WTC11 (cell line): Measurements from ENCODE around the gene WDPCP. TPM values are rescaled to one million over a fixed set of nuclear protein-coding genes. Genes with fewer than 3 reads are reported as not detected.

ENCODE experiments used
- ATAC-seq: fragments of 200-7000 bp; cut with Tn5 transposase; 2 replicates; pipeline ENCODE4 v1.10.0; 2021; ENCODE audit warnings: mild to moderate bottlenecking, moderate library complexity
- CTCF ChIA-PET: fragments of 300-600 bp; sonication (Branson Sonifier 250); formaldehyde crosslinking; loops from one replicate; lab custom pipeline; 2021; ENCODE audit warnings: antibody characterized with exemption; lab: Charles Lee
- POLR2A ChIA-PET: fragments of 350-600 bp; sonication (Branson Sonifier 250); formaldehyde crosslinking; loops from one replicate; lab custom pipeline; 2021; ENCODE audit warnings: antibody characterized with exemption; lab: Charles Lee
- DNase-seq: peaks from one replicate; pipeline ENCODE4 v3.0.0; 2021; ENCODE audit warnings: low spot score
- H3K27ac Mint-ChIP-seq: 2 replicates; pipeline ENCODE4 v1.8.0; 2021; ENCODE audit warnings: mixed read lengths
- H3K27me3 Mint-ChIP-seq: 2 replicates; pipeline ENCODE4 v1.8.0; 2021; ENCODE audit warnings: low read depth, mild to moderate bottlenecking, moderate library complexity, mixed read lengths
- H3K36me3 Mint-ChIP-seq: 2 replicates; pipeline ENCODE4 v1.8.0; 2021; ENCODE audit warnings: mixed read lengths
- H3K4me1 Mint-ChIP-seq: 2 replicates; pipeline ENCODE4 v1.8.0; 2022; ENCODE audit warnings: mixed read lengths
- H3K4me3 Mint-ChIP-seq: 2 replicates; pipeline ENCODE4 v1.8.0; 2021; ENCODE audit warnings: mild to moderate bottlenecking, moderate library complexity, mixed read lengths
- H3K9me3 Mint-ChIP-seq: 2 replicates; pipeline ENCODE4 v1.8.0; 2021; ENCODE audit warnings: mixed read lengths
- ARID4B ChIP-seq: sonication (generic); formaldehyde crosslinking; IDR thresholded peaks from 2 replicates; pipeline ENCODE4 v1.8.0; 2023; ENCODE audit warnings: missing genetic modification reagents, mild to moderate bottlenecking, borderline replicate concordance
- ATF2 ChIP-seq: sonication (generic); formaldehyde crosslinking; IDR thresholded peaks from 2 replicates; pipeline ENCODE4 v1.8.1; 2022; ENCODE audit warnings: low read depth, missing genetic modification reagents, borderline replicate concordance
- ERG ChIP-seq: fragments of 250-450 bp; sonication (Bioruptor Pico); IDR thresholded peaks from 2 replicates; pipeline ENCODE4 v1.8.0; 2021; ENCODE audit warnings: mild to moderate bottlenecking
- ETV6 ChIP-seq: sonication (generic); formaldehyde crosslinking; IDR thresholded peaks from 2 replicates; pipeline ENCODE4 v1.8.1; 2022; ENCODE audit warnings: mild to moderate bottlenecking, missing genetic modification reagents
- FOXK1 ChIP-seq: sonication (generic); formaldehyde crosslinking; IDR thresholded peaks from 2 replicates; pipeline ENCODE4 v1.8.0; 2022; ENCODE audit warnings: mild to moderate bottlenecking, moderate library complexity, missing genetic modification reagents
- GABPB1 ChIP-seq: sonication (generic); formaldehyde crosslinking; IDR thresholded peaks from 2 replicates; pipeline ENCODE4 v1.8.1; 2023; ENCODE audit warnings: mild to moderate bottlenecking, missing genetic modification reagents
- NFYB ChIP-seq: sonication (generic); formaldehyde crosslinking; conservative IDR thresholded peaks from 2 replicates; pipeline ENCODE4 v1.8.0; 2022; ENCODE audit warnings: low read depth, missing genetic modification reagents
- NR3C1 ChIP-seq: sonication (generic); formaldehyde crosslinking; conservative IDR thresholded peaks from 2 replicates; pipeline ENCODE4 v1.8.1; 2023; ENCODE audit warnings: low read depth, mild to moderate bottlenecking, missing genetic modification reagents
- PREB ChIP-seq: sonication (generic); formaldehyde crosslinking; IDR thresholded peaks from 2 replicates; pipeline ENCODE4 v1.8.1; 2022; ENCODE audit warnings: mild to moderate bottlenecking, missing genetic modification reagents, moderate library complexity, borderline replicate concordance
- TEAD4 ChIP-seq: sonication (generic); formaldehyde crosslinking; IDR thresholded peaks from 2 replicates; pipeline ENCODE4 v1.8.0; 2022; ENCODE audit warnings: mild to moderate bottlenecking, missing genetic modification reagents
- TP53 ChIP-seq: sonication (generic); formaldehyde crosslinking; IDR thresholded peaks from 2 replicates; pipeline ENCODE4 v1.8.1; 2023; ENCODE audit warnings: mild to moderate bottlenecking, missing genetic modification reagents
- ZBTB43 ChIP-seq: sonication (generic); formaldehyde crosslinking; IDR thresholded peaks from 2 replicates; pipeline ENCODE4 v1.8.1; 2023; ENCODE audit warnings: mild to moderate bottlenecking, missing genetic modification reagents
- ZNF317 ChIP-seq: sonication (generic); formaldehyde crosslinking; IDR thresholded peaks from 2 replicates; pipeline ENCODE4 v1.8.1; 2023; ENCODE audit warnings: low read depth, mild to moderate bottlenecking, moderate library complexity, missing genetic modification reagents, borderline replicate concordance
- ZNF423 ChIP-seq: fragments of 250-450 bp; sonication (Bioruptor Pico); IDR thresholded peaks from 2 replicates; pipeline ENCODE4 v2.1.2; 2022; ENCODE audit warnings: mild to moderate bottlenecking, moderate library complexity
- ZNF532 ChIP-seq: fragments of 250-450 bp; sonication (Bioruptor Pico); IDR thresholded peaks from 2 replicates; pipeline ENCODE4 v1.9.0; 2021; ENCODE audit warnings: mild to moderate bottlenecking, borderline replicate concordance
- total RNA-seq: library from RNA; stranded (reverse); gene quantifications from 3 replicates; pipeline ENCODE4 v1.2.3, GENCODE V29; 2021

Gene WDPCP
- total RNA-seq, 1 experiment from 2014 or later: 10.9 TPM

GRCh38 chr2:63124218-63124617 lies 464.1 kb downstream of the WDPCP start (continued):
- TF ChIP-seq PREB (CRISPR knock-in tag): no peak

- ChIA-PET POLR2A (no interaction called here), CTCF (no interaction called here)
- DNase-seq (no peak), ATAC-seq (no peak)
- H3K27ac Mint-ChIP-seq: no peak overlapping the region
- H3K27me3 Mint-ChIP-seq: no peaks in the 10 kb centered on the region
- TF ChIP-seq ETV6 (CRISPR knock-in tag) (no peak), TEAD4 (CRISPR knock-in tag) (no peak), ERG (CRISPR knock-in tag) (no peak), ZBTB43 (CRISPR knock-in tag) (no peak), GABPB1 (CRISPR knock-in tag) (no peak), ZNF317 (no peak), ARID4B (no peak), TP53 (CRISPR knock-in tag) (no peak), NFYB (CRISPR knock-in tag) (no peak), ZNF532 (CRISPR knock-in tag) (no peak), ZNF423 (CRISPR knock-in tag) (no peak), ATF2 (CRISPR knock-in tag) (no peak), FOXK1 (CRISPR knock-in tag) (no peak), NR3C1 (CRISPR knock-in tag) (no peak)
- peaks cover 13% of the 10 kb centered on the region for H3K4me1 Mint-ChIP-seq
- peaks cover 5% of the 10 kb centered on the region for H3K36me3 Mint-ChIP-seq
- H3K4me3 Mint-ChIP-seq: no peak overlapping the region
- H3K9me3 Mint-ChIP-seq: peaks cover 5% of the 10 kb centered on the region
Measured at GRCh38 chr2:63122921-63123320, 465.4 kb downstream of the WDPCP start.
